B cell (primary cell): Measurements from ENCODE around the gene CECR2. TPM values are rescaled to one million over a fixed set of nuclear protein-coding genes. Genes with fewer than 3 reads are reported as not detected.

Experiments used
- ATAC-seq: fragments of 200-7000 bp; cut with Tn5 transposase; one replicate; pipeline ENCODE4 v1.10.0; 2021; ENCODE audit warnings: low read depth, mild to moderate bottlenecking, moderate number of reproducible peaks, moderate library complexity
- CTCF ChIA-PET: fragments of 350-600 bp; sonication (Branson Sonifier 250); formaldehyde crosslinking; loops from one replicate; lab custom pipeline; 2021; ENCODE audit warnings: antibody characterized with exemption, inconsistent platforms; lab: Charles Lee
- POLR2A ChIA-PET: fragments of 350-600 bp; sonication (Branson Sonifier 250); formaldehyde crosslinking; loops from one replicate; lab custom pipeline; 2021; ENCODE audit warnings: antibody characterized with exemption; lab: Charles Lee
- DNase-seq: peaks from one replicate; pipeline ENCODE4 v3.0.0; 2013
- H2AFZ ChIP-seq: 2 replicates; pipeline ENCODE4 v1.6.1; 2012; ENCODE audit warnings: mild to moderate bottlenecking, low read depth, low read length; ENCODE audit not compliant: insufficient read depth, poor library complexity, severe bottlenecking
- H3K27ac ChIP-seq, 2 donors: 1 replicate in 1 of 2; 2 replicates in 1 of 2; pipeline ENCODE4 v1.5.1; 2012 to 2013; ENCODE audit warnings: low read length in 2 of 2, mild to moderate bottlenecking in 2 of 2, moderate library complexity in 1 of 2
- H3K27me3 ChIP-seq, 4 experiments: fragments of 200-600 bp in 1 of 4; sonication (generic) in 1 of 4; replicated peaks in 1 of 4; 1 replicate in 2 of 4; 2 replicates in 2 of 4; pipeline versions ENCODE4 v1.6.1 to v1.7.0; 2013 to 2016; ENCODE audit warnings: low read length in 3 of 4, mild to moderate bottlenecking in 2 of 4, mixed read lengths in 1 of 4, moderate library complexity in 1 of 4; ENCODE audit not compliant: insufficient read depth in 4 of 4, control insufficient read depth in 3 of 4; ENCODE audit errors: control extremely low read depth in 1 of 4
- H3K36me3 ChIP-seq, 2 experiments: replicated peaks in 1 of 2; 1 replicate in 1 of 2; 2 replicates in 1 of 2; pipeline versions ENCODE4 v1.6.1 to v1.7.1; 2013; ENCODE audit warnings: low read length in 1 of 2; ENCODE audit not compliant: insufficient read depth in 2 of 2, control insufficient read depth in 1 of 2; ENCODE audit errors: control extremely low read depth in 1 of 2, extremely low read depth in 1 of 2
- H3K4me1 ChIP-seq, 2 donors: fragments of 200-600 bp in 1 of 2; sonication (generic) in 1 of 2; 1 replicate in 1 of 2; 2 replicates in 1 of 2; pipeline versions ENCODE4 v1.5.1 to v1.6.1; 2013 to 2017; ENCODE audit warnings: low read length in 2 of 2; ENCODE audit not compliant: control insufficient read depth in 2 of 2, insufficient read depth in 2 of 2
- H3K4me2 ChIP-seq: replicated peaks from 2 replicates; pipeline ENCODE3; 2012; ENCODE audit warnings: mild to moderate bottlenecking, low read depth, low read length; ENCODE audit not compliant: poor library complexity, severe bottlenecking
- H3K4me3 ChIP-seq, 5 experiments: fragments of 200-600 bp in 1 of 5; sonication (generic) in 1 of 5; 1 replicate in 3 of 5; 2 replicates in 2 of 5; pipeline versions ENCODE4 v1.5.1 to v1.7.0; 2011 to 2016; ENCODE audit warnings: low read length in 4 of 5, mild to moderate bottlenecking in 4 of 5, low read depth in 2 of 5, control low read depth in 1 of 5, moderate library complexity in 1 of 5; ENCODE audit not compliant: insufficient read depth in 1 of 5; ENCODE audit errors: control extremely low read depth in 1 of 5, extremely low read depth in 1 of 5
- H3K79me2 ChIP-seq: fragments of 200-600 bp; sonication (generic); one replicate; pipeline ENCODE4 v1.6.0; 2016; ENCODE audit warnings: low read length; ENCODE audit not compliant: control insufficient read depth, insufficient read depth
- H3K9ac ChIP-seq: fragments of 200-600 bp; sonication (generic); 2 replicates; pipeline ENCODE4 v1.6.1; 2017; ENCODE audit warnings: mild to moderate bottlenecking, low read length, moderate library complexity
- H3K9me3 ChIP-seq, 3 donors: one replicate each; pipeline versions ENCODE4 v1.6.1 to v1.7.1; 2013; ENCODE audit warnings: low read length in 2 of 3; ENCODE audit not compliant: control insufficient read depth in 2 of 3, insufficient read depth in 1 of 3; ENCODE audit errors: control extremely low read depth in 1 of 3
- H4K20me1 ChIP-seq: 2 replicates; pipeline ENCODE4 v1.6.0; 2012; ENCODE audit warnings: mild to moderate bottlenecking, low read length; ENCODE audit not compliant: insufficient read depth, control insufficient read depth, poor library complexity, severe bottlenecking
- H3K27ac Mint-ChIP-seq: one replicate; pipeline ENCODE4 v1.8.0; 2021; ENCODE audit warnings: mixed read lengths
- H3K27me3 Mint-ChIP-seq: one replicate; pipeline ENCODE4 v1.8.0; 2021; ENCODE audit warnings: mixed read lengths
- H3K4me1 Mint-ChIP-seq: one replicate; pipeline ENCODE4 v1.8.0; 2021; ENCODE audit warnings: mixed read lengths
- H3K4me3 Mint-ChIP-seq: one replicate; pipeline ENCODE4 v1.8.0; 2021; ENCODE audit warnings: mixed read lengths
- H3K9me3 Mint-ChIP-seq: one replicate; pipeline ENCODE4 v1.8.0; 2022; ENCODE audit warnings: mixed read lengths; ENCODE audit not compliant: insufficient read depth
- CTCF ChIP-seq: fragments of 200-600 bp; IDR thresholded peaks from one replicate; pipeline ENCODE4 v1.8.0; 2022; ENCODE audit warnings: antibody characterized with exemption, mild to moderate bottlenecking
- EZH2 ChIP-seq: IDR thresholded peaks from 2 replicates; pipeline ENCODE4 v1.6.1; 2012; ENCODE audit warnings: borderline replicate concordance, low read depth, mild to moderate bottlenecking, moderate library complexity, low read length; ENCODE audit not compliant: insufficient read depth, poor library complexity, severe bottlenecking
- WGBS: methylation state at CpG from one replicate; pipeline ENCODE4 v1.1.5; 2013; ENCODE audit warnings: missing lambda C conversion rate; ENCODE audit not compliant: insufficient coverage; 5-methylcytosine and 5-hydroxymethylcytosine counted together
- intact Hi-C: fragments of 100-400 bp; cut with micrococcal nuclease; formaldehyde crosslinking; loops from one replicate; pipeline ENCODE4 v1.10.0; 2022
- polyA plus RNA-seq: library from polyadenylated mRNA; depleted of rRNA; stranded (reverse); fragments of >200 nt; gene quantifications from 2 replicates; pipeline ENCODE4 v1.2.3, GENCODE V29; 2012
- total RNA-seq, 2 donors: library from RNA; stranded (reverse); fragments of 120-200 nt in 1 of 2; gene quantifications; 1 replicate in 1 of 2; 2 replicates in 1 of 2; pipeline versions ENCODE4 v1.2.3 to v1.2.4, GENCODE V29; 2013 to 2022

CECR2 gene
- total and polyA plus RNA-seq, 2 donors (not counting 1 experiment from before 2014, with no cell fraction given): 0.13 to 6.6 TPM

- peak overlapping the region; percentile 47 for H2AFZ ChIP-seq
- 3% methylated on average over 31 of the region's 64 CpGs for WGBS
- H3K9ac ChIP-seq: peak overlapping the region; percentile 60
- DNase-seq: peak; percentile 64
- H3K27me3 ChIP-seq: peaks cover 0 to 44% (median 25%) of the 10 kb centered on the region in 4 experiments
- peak; percentile 73 for ATAC-seq
- peak overlapping the region; percentile 47 for H3K27ac Mint-ChIP-seq
- intact Hi-C loops: loop anchor here (2.0 to 5.0 kb wide), 2 partner anchors 150 to 196 kb away; partner anchors contain the start of gene ADA2
- peak overlapping the region; percentile 11 to 65 (median 50) for H3K4me3 ChIP-seq
- H3K4me1 Mint-ChIP-seq: peaks cover 31% of the 10 kb centered on the region
- peak overlapping the region; percentile 96 for H3K4me2 ChIP-seq
- no peaks in the 10 kb centered on the region for H3K36me3 ChIP-seq
- H3K79me2 ChIP-seq: no peaks in the 10 kb centered on the region
- ChIA-PET CTCF (interaction anchor here (0.6 to 5.0 kb wide), 7 partner anchors 8 to 197 kb away, joined by 3 to 19 read pairs (median 6); no protein-coding TSS in a partner anchor), POLR2A (interaction anchor here (0.6 to 1.4 kb wide), 3 partner anchors 132 to 197 kb away, joined by 3 to 4 read pairs (median 3); no protein-coding TSS in a partner anchor)
- no peaks in the 10 kb centered on the region for H3K9me3 Mint-ChIP-seq
- H3K4me3 Mint-ChIP-seq: peak overlapping the region; percentile 89
- H4K20me1 ChIP-seq: no peaks in the 10 kb centered on the region
- H3K9me3 ChIP-seq: peaks cover 0 to 6% (median 0%) of the 10 kb centered on the region in 3 donors
- H3K27ac ChIP-seq: no peak overlapping the region
- peaks cover 27 to 34% of the 10 kb centered on the region in 2 donors for H3K4me1 ChIP-seq
- H3K27me3 Mint-ChIP-seq: peaks cover 45% of the 10 kb centered on the region
- TF ChIP-seq EZH2: peak; percentile 64
- TF ChIP-seq CTCF: no peak
Observed at GRCh38 chr22:17368554-17369438, 464 bp upstream of the CECR2 start.
